IPS-20b (cell line): ENCODE measurements around the gene PRPF31.
"Not testable (repeated sequence)": the region's sequence is repeated elsewhere in the genome, so short reads cannot be mapped to it uniquely, and the experiment has no call there.

Source experiments
- H3K27ac ChIP-seq: one replicate; pipeline ENCODE4 v1.5.1; 2013; ENCODE audit warnings: low read length
- H3K27me3 ChIP-seq: 2 replicates; pipeline ENCODE4 v1.6.1; 2013; ENCODE audit warnings: mild to moderate bottlenecking, low read length, inconsistent platforms; ENCODE audit not compliant: insufficient read depth
- H3K36me3 ChIP-seq: 2 replicates; pipeline ENCODE4 v1.6.1; 2013; ENCODE audit warnings: low read depth, mild to moderate bottlenecking, inconsistent platforms, low read length, moderate library complexity; ENCODE audit not compliant: insufficient read depth
- H3K4me1 ChIP-seq: 2 replicates; pipeline ENCODE4 v1.6.1; 2013; ENCODE audit warnings: mild to moderate bottlenecking, control low read depth, inconsistent platforms, low read length, moderate library complexity; ENCODE audit not compliant: insufficient read depth
- H3K4me3 ChIP-seq: 2 replicates; pipeline ENCODE4 v1.5.1; 2013; ENCODE audit warnings: mild to moderate bottlenecking, low read length, inconsistent platforms
- H3K9ac ChIP-seq: 2 replicates; pipeline ENCODE4 v1.6.1; 2013; ENCODE audit warnings: low read depth, mild to moderate bottlenecking, inconsistent platforms, low read length, moderate library complexity
- H3K9me3 ChIP-seq: 2 replicates; pipeline ENCODE4 v1.6.1; 2013; ENCODE audit warnings: mild to moderate bottlenecking, low read depth, low read length, inconsistent platforms; ENCODE audit not compliant: insufficient read depth

PRPF31 gene

DNA sequence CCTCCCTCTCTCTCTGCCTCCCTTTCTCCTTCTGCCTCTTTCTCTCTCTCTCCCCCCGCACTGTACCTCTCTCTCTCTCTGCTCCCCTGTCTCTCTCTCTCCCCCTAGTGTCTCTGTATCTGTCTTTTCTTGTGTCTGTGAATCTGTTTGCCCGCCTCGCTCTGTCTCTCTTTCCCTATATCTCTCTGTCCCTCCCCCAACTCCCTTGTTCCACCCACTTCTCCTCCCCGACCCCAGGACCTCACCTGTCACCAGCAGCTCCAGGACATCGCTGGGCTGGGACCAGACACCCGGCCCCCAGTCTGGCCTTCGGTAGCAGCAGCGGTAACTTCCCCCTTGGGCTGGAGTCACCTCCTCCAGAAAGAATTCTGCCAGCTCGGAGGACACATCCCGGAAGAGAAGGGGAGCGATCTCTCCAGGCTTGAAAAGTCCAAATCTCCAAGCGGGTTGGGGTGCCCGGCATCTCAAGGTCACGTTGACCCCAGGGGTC lies 18.9 kb upstream of the PRPF31 start:
- H3K27ac ChIP-seq = no peak overlapping the region

DNA sequence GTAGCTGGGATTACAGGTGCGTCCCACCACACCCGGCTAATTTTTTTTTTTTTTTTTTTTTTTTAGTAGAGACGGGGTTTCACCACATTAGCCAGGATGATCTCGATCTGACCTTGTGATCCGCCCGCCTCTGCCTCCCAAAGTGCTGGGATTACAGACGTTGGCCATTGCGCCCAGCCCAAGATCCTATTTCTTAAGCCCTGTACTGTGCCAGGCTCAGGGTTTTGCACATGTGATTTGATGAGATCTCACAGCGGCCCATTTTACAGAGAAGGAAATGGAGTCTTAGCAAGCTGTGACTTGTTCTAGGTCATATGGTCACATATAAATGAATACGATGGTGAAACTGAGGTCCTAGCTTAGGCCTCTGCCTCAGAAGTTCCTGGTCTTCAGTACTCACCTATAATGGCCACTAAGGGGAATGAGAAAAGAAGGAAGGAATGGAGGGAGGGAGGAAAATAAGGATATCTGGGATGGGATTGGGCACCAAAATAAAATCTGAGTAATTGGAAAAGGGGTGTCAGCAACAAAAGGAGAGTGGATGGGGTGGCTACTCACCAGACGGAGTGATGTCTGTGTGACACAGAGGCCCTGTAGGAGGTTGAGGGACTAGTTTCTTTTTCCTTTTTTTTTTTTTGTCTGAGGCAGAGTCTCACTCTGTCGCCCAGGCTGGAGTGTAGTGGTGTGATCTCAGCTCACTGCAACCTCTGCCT lies 16.2 kb upstream of the PRPF31 start:
- Histone ChIP-seq H3K36me3 (0 out of 2 replicates have a peak, but pooled peaks cover under 1% of the 10 kb centered on the region), H3K27me3 (peaks cover 32% of the 10 kb centered on the region)

More for the DNA sequence above, 18.9 kb upstream of the PRPF31 start:
- Histone ChIP-seq H3K4me1 (no peaks in the 10 kb centered on the region; the same call in 1 of the 2 replicates), H3K4me3 (peak overlapping the region; percentile 67; the same call in 1 of the 2 replicates), H3K27me3 (peaks cover 36% of the 10 kb centered on the region), H3K9me3 (no peaks in the 10 kb centered on the region), H3K9ac (peak overlapping the region; percentile 46; the same call in 1 of the 2 replicates), H3K36me3 (no peaks in the 10 kb centered on the region)

GRCh38 chr19:54099903-54100255 lies 15.7 kb upstream of the PRPF31 start:
- not testable (repeated sequence) for H3K4me1 ChIP-seq, H3K9ac ChIP-seq, H3K27ac ChIP-seq, H3K9me3 ChIP-seq, H3K4me3 ChIP-seq, H3K36me3 ChIP-seq
- H3K27me3 ChIP-seq = peaks cover 27% of the 10 kb centered on the region

More for the DNA sequence above, 16.2 kb upstream of the PRPF31 start:
- Histone ChIP-seq H3K4me3 (no peak overlapping the region), H3K9me3 (no peaks in the 10 kb centered on the region), H3K4me1 (no peaks in the 10 kb centered on the region; the same call in 1 of the 2 replicates), H3K9ac (no peak overlapping the region), H3K27ac (no peak overlapping the region)

DNA sequence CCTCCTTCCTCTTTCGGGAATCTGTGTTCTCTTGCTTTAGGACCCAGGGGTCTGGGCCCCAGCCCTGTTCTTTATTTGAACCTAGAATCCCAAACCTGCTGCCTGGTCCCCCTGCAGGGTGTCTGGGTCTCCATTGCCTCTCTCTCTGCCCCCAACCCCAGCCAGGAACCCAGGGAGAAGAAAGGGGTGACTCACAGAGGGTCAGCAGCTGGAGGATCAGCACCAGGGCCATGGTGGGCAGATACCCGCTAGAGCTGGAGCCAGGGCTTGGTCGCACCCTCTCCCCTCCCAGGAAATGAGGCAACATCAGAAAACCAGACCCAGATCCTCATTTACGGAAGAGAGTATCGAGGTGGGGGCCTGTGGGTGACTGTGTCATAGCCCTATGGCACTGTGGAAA lies 15.0 kb upstream of the PRPF31 start, which contains the start of gene OSCAR:
OSCAR (minus strand) TSS at position 243 of the 400 bp plus-strand sequence; CDS start at position 232, 11 bp downstream.
- H3K9ac ChIP-seq = no peak within 1 kb of the TSS
- H3K27ac ChIP-seq = no peak within 1 kb of the TSS
- peaks cover 20% of the 10 kb centered on the region for H3K27me3 ChIP-seq
- H3K9me3 ChIP-seq = no peaks in the 10 kb centered on the region
- H3K36me3 ChIP-seq = peaks cover 8% of the 10 kb centered on the region
- H3K4me3 ChIP-seq = no peak within 1 kb of the TSS
- no peaks in the 10 kb centered on the region; the same call in 1 of the 2 replicates for H3K4me1 ChIP-seq

- peak within 1 kb of the TSS; percentile 95 for H3K4me3 ChIP-seq
- H3K27ac ChIP-seq = peak within 1 kb of the TSS; percentile 60
- no peaks in the 10 kb centered on the region for H3K4me1 ChIP-seq
- peaks cover 28% of the 10 kb centered on the region for H3K36me3 ChIP-seq
- H3K27me3 ChIP-seq = no peaks in the 10 kb centered on the region; the same call in 1 of the 2 replicates
- peak within 1 kb of the TSS; percentile 95 for H3K9ac ChIP-seq
- no peaks in the 10 kb centered on the region for H3K9me3 ChIP-seq
These were observed 13.0 kb upstream of the PRPF31 start, which contains the start of gene NDUFA3 for GRCh38 chr19:54102421-54103169. NDUFA3 (plus strand) TSS chr19:54102855; CDS start chr19:54102879, 24 bp downstream.

- no peaks in the 10 kb centered on the region for H3K27me3 ChIP-seq
- no peak overlapping the region for H3K27ac ChIP-seq
- no peak overlapping the region for H3K4me3 ChIP-seq
- H3K36me3 ChIP-seq = peaks cover 54% of the 10 kb centered on the region
- no peaks in the 10 kb centered on the region for H3K4me1 ChIP-seq
- H3K9me3 ChIP-seq = no peaks in the 10 kb centered on the region
- no peak overlapping the region for H3K9ac ChIP-seq
These were observed 10.4 kb upstream of the PRPF31 start for GRCh38 chr19:54104998-54105715.

DNA sequence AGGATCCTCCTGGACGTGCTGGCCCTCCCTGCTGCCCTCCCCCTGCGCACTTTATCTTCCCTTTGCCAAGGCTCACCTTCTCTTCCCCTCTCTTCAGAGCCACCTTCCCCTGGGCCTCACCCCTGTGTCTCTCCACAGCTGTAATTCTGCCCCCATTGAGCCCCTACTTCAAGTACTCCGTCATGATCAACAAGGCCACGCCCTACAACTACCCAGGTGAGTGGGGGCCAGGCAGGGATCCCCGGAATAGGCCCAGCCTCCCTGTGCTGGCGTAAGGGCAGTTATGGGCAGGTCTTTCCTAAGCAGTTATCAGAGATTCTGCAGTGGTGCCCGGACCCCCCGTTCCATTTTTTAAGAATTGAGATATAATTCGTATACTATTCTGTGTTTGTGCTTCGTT lies 9.8 kb upstream of the PRPF31 start:
- no peaks in the 10 kb centered on the region for H3K4me1 ChIP-seq
- H3K27ac ChIP-seq = no peak overlapping the region
- no peak overlapping the region for H3K4me3 ChIP-seq
- no peaks in the 10 kb centered on the region for H3K9me3 ChIP-seq
- H3K9ac ChIP-seq = no peak overlapping the region
- peaks cover 60% of the 10 kb centered on the region for H3K36me3 ChIP-seq
- no peaks in the 10 kb centered on the region for H3K27me3 ChIP-seq

- Histone ChIP-seq H3K9ac (no peak overlapping the region), H3K9me3 (no peaks in the 10 kb centered on the region), H3K36me3 (peaks cover 65% of the 10 kb centered on the region), H3K27me3 (no peaks in the 10 kb centered on the region), H3K4me3 (no peak overlapping the region), H3K27ac (no peak overlapping the region), H3K4me1 (no peaks in the 10 kb centered on the region)
These were observed 8.8 kb upstream of the PRPF31 start for GRCh38 chr19:54106716-54107115.

DNA sequence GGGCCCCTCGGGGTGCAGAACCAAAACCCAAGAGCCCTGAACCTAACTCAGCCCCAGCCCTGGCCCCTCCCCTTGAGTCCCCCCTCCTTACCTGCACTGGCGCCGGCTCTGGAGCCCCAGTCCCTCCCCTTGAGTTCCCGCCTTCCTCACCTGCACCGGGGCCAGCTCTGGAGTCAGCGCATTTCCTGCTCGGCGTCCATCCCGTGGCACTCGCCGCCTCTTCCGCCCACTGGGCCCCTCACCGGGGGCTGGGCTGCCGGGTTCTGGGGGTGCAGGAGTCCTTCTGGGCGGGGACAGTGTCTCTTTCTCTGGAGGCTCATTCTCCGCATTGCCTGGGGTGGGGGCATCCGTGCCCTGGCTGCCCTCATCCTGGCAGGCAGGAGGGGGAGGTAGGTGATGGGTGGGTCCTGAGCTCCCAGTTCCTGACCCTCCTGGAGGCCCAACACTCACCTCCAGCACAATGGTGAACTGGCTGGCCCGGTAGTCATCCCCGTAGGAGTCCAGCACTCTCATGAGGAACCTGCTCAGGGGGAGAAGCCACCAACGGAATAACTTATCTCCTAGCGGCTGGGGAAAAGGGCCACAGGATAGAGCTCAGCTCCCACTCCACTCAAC lies 7.6 kb upstream of the PRPF31 start:
- Histone ChIP-seq H3K4me3 (no peak overlapping the region), H3K27ac (no peak overlapping the region), H3K9me3 (no peaks in the 10 kb centered on the region), H3K4me1 (no peaks in the 10 kb centered on the region), H3K27me3 (no peaks in the 10 kb centered on the region), H3K36me3 (peaks cover 74% of the 10 kb centered on the region), H3K9ac (no peak overlapping the region)

DNA sequence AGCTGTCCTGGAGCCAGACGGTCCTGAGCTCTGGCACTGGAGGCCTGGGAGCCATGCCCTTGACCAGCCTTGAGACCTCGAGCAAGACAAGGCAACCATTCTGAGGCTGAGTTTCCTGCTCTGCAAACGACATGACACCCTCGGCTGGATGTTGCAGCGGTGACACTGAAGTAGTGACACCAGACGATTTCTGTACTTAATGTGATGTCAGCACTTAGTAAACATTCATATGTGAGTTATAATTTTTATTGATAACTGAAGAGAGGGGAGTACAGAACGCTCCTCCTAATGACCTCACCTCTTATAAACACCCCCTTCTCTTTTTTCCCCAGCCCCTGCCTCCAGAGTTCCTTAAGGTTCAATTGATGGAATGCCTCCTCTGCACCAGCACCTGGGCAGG lies 7.1 kb upstream of the PRPF31 start:
- Histone ChIP-seq H3K27me3 (no peaks in the 10 kb centered on the region), H3K27ac (no peak overlapping the region), H3K4me3 (no peak overlapping the region), H3K9me3 (no peaks in the 10 kb centered on the region), H3K4me1 (no peaks in the 10 kb centered on the region), H3K9ac (no peak overlapping the region), H3K36me3 (peaks cover 79% of the 10 kb centered on the region)

- Histone ChIP-seq H3K4me1 (no peaks in the 10 kb centered on the region), H3K36me3 (peaks cover 82% of the 10 kb centered on the region)
These were observed 5.9 kb upstream of the PRPF31 start for GRCh38 chr19:54109651-54110050.

More at GRCh38 chr19:54109651-54110050, 5.9 kb upstream of the PRPF31 start:
- H3K4me3 ChIP-seq = no peak overlapping the region
- no peaks in the 10 kb centered on the region for H3K9me3 ChIP-seq
- H3K27me3 ChIP-seq = no peaks in the 10 kb centered on the region
- no peak overlapping the region for H3K9ac ChIP-seq
- H3K27ac ChIP-seq = no peak overlapping the region
